Measurements from ENCODE around the gene CARM1.

CARM1 gene

GRCh38 chr19:10870955-10871603 is at the start of gene CARM1:
TSS of gene CARM1 (plus strand) at chr19:10871553. CDS start at chr19:10871703, 150 bp downstream.
- FAIRE-seq (no peak), DNase-seq (ENCODE audit: insufficient read length, low spot score) (peak; percentile 97)
- TF ChIP-seq POLR2A (IDR thresholded peaks at IDR 0.05; ENCODE audit: low read depth, low read length) = no peak

- no peak for TF ChIP-seq POLR2A (IDR thresholded peaks at IDR 0.05; ENCODE audit: low read depth, low read length)
- FAIRE-seq = no peak
Observed at GRCh38 chr19:10823690-10824089, 47.7 kb upstream of the CARM1 start.

DNA sequence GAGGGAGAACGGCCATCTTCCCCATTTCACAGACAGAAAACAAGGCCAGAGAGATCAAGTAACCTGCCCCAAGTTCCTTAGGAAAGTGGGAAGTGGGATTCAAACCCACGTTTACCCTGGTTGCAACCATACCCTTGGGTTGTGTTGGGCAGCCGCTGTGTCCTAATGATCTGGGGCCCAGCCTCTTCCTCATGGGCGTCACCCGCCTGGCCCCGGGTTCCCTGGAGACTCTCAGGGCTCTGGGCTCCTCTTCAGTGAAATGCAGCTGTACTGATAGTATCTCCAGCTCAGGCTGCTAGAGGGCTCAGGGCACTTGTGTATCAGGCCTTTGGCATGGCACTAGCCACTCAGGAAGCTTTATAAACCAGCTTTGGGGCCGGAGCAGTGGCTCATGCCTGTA is 45.1 kb upstream of the CARM1 start:
- DNase-seq (ENCODE audit: insufficient read length, low spot score) = no peak
- TF ChIP-seq POLR2A (IDR thresholded peaks at IDR 0.05; ENCODE audit: low read depth, low read length) = no peak
- FAIRE-seq = no peak

More at GRCh38 chr19:10823690-10824089, 47.7 kb upstream of the CARM1 start:
- DNase-seq (ENCODE audit: insufficient read length, low spot score) = no peak

GRCh38 chr19:10826846-10827245 is 44.5 kb upstream of the CARM1 start:
- TF ChIP-seq POLR2A (IDR thresholded peaks at IDR 0.05; ENCODE audit: low read depth, low read length) = no peak
- no peak for DNase-seq (ENCODE audit: insufficient read length, low spot score)
- FAIRE-seq = no peak

- FAIRE-seq = no peak
- TF ChIP-seq POLR2A (IDR thresholded peaks at IDR 0.05; ENCODE audit: low read depth, low read length) = no peak
- DNase-seq (ENCODE audit: insufficient read length, low spot score) = no peak
Observed at GRCh38 chr19:10828981-10829821, 42.2 kb upstream of the CARM1 start.

GRCh38 chr19:10829967-10830366 is 41.4 kb upstream of the CARM1 start:
- TF ChIP-seq POLR2A (IDR thresholded peaks at IDR 0.05; ENCODE audit: low read depth, low read length) = no peak
- DNase-seq (ENCODE audit: insufficient read length, low spot score) (no peak), FAIRE-seq (no peak)

DNA sequence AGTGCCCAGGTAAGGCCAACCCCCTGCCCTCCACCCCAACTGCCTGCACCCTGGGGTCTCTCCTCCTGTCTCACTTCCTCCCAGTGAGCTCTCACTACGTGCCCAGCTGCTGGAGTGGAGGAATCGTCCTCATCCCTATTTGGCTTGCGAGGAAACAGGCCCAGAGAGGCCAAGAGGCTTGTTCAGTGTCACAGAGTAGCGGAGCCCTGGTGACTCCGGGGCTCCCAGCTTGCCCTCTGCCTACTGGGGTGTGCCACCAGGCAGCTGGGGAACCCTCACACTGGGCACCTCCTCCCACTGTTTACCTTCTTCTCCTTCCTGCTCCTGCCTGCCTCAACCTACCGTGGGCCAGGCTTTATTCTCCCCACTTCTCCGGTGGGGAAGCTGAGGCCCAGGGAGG is 41.0 kb upstream of the CARM1 start:
- DNase-seq (ENCODE audit: insufficient read length, low spot score) = no peak
- no peak for FAIRE-seq
- TF ChIP-seq POLR2A (IDR thresholded peaks at IDR 0.05; ENCODE audit: low read depth, low read length) = no peak

DNA sequence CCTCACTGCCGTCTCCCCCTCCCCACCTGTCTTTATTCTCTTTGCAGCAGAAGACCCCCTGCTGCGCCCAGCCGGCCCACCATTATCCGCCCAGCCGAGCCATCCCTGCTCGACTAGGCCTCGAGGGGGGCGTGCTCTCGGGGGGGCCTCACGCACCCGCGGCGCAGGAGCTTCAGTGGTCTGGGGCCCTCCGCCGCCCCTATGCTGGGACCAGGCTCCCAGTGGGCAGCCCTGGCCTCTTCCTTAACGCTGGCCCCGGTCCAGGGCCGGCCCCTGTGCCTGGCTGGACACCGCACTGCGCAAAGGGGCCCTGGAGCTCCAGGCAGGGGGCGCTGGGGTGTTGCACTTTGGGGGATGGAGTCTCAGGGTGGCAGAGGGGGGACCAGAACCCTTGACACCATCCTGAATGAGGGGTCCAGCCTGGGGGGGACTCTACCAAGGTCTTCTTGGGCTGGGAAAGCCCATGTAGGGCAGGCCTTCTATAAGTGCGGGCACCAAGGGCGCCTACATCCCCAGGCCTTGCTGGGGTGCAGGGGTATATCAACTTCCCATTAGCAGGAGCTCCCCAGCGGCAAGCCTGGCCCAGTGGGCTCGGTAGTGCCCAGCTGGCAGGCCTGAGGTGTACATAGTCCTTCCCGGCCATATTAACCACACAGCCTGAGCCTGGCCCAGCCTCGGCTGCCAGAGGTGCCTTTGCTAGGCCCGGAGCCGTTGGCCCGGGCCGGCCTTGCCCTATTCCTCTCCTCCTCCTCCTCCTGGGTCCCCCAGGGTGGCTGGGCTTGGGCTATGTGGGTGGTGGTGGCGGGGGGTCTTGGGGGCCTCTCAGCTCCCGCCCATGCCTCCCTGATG is 40.2 kb upstream of the CARM1 start:
- no peak for DNase-seq (ENCODE audit: insufficient read length, low spot score)
- TF ChIP-seq POLR2A (IDR thresholded peaks at IDR 0.05; ENCODE audit: low read depth, low read length) = no peak
- no peak for FAIRE-seq

DNA sequence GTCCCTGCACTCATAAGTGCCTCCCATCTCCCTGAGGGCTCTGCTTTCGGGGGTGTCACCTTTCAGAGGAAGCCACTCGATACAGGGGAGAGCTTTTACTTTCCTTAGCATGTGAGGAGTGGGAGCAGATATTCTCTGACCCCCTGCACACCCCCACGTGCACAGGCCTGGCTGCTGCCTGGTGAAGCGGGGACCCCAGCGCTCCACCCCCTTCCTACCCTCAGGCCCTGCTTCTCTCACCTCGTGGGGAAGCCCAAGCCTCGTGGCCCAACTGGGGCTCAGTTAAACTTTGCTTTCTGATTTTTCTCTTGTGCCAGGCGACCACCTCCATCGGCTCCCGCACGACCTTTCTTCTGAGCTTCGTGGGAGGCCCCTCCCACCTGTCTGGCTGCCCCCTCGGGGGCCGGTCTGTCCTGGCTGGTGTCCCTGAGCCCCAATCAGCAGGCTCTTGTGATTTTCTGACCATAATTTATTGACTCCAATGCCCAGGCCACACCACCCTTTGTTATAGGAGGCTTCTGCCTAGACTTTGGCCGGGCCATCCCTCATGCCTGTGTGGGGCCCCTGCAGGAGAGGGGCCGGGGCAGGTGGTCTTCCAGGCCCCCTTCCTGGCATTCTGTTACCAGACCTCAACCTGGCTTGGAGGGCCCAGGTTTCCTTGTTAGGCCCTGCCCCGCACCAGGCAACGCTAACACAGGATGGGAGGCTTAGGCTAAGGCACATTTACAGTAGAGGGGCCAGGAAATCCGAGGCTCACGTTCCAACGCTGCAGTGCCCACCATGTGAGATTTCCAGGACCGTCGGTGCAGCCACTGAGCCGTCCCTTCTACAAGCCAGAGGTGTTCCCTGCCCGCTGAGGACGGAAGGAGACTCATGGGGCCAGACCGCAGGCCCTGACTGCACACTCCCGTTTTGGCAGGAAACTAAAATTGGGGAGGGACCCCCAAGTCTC is 39.1 kb upstream of the CARM1 start:
- DNase-seq (ENCODE audit: insufficient read length, low spot score) (no peak), FAIRE-seq (no peak)
- no peak for TF ChIP-seq POLR2A (IDR thresholded peaks at IDR 0.05; ENCODE audit: low read depth, low read length)

- no peak for DNase-seq (ENCODE audit: insufficient read length, low spot score)
- no peak for TF ChIP-seq POLR2A (IDR thresholded peaks at IDR 0.05; ENCODE audit: low read depth, low read length)
- FAIRE-seq = no peak
Observed at GRCh38 chr19:10832939-10833296, 38.4 kb upstream of the CARM1 start.

DNA sequence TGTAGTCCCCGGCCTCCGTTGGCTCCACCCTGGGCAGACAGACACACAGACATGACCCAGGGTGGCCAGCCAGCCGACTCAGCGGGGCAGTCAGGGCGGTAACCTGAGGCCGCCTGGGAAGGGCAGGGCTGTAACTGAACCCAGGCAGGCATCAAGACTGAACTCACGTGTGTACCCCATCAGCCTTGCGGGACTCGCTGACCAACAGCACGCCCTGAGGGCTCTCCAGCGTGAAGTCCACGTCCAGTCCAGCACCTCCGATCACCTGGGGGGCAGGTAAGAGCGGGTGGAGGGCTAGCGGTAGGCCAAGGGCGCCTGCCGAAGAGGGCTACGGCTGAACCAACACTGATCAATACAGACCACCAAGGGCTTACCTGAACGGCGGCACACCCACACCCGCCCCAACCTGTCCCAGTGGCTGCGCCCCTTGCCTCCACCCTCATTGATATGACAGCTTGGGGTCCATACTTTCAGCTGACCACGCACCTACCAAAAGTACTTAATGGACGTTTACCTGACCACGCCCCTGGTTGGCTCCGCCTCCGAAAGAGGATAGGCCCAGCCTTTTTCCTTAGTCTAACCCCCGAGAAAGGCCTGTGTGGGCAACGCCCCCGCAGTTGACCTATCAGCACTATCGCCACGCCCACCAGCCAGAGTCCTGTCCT is 36.1 kb upstream of the CARM1 start:
- DNase-seq (ENCODE audit: insufficient read length, low spot score) = no peak
- peak; percentile 80 for FAIRE-seq
- TF ChIP-seq POLR2A (IDR thresholded peaks at IDR 0.05; ENCODE audit: low read depth, low read length) = no peak

DNA sequence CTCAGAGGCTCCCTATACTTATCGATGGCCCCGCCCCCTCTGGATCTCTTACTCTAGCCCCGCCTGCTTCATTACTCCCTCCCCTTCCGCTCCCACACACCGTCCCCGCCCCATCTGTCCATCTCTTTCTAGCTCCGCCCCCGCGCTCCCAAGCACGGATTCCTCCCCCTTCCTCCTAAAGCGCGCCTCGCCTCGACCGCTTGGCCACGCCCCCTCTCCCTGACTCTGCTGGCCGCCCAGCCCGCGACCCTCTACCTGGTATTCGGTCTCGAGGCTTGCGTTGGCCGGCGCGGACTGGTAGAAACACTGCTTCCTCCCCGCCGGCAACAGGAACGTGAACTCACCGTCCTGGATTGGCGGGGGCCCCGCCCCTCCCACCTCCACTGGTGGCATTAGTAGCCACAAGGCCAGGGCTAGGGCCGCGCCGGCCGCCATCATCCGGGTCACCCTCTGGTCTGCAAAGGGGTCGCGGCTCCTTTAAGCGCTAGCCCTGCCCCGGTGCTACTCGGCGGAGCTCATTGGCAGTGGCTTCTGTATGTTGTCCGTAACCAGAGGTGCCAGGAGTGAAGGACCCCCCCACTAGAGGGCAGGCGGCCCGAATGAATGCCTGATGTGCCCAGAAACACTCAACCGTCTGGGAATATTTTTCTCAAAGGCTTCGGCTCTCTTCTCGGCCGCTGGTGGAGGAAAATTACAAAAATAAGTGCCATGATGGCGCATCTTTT is 35.4 kb upstream of the CARM1 start, which contains the start of gene TMED1:
TMED1 (minus strand) TSS at position 459 of the 725 bp plus-strand sequence; CDS start at position 438, 21 bp downstream.
- FAIRE-seq = no peak
- DNase-seq (ENCODE audit: insufficient read length, low spot score) = peak; percentile 96
- TF ChIP-seq POLR2A (IDR thresholded peaks at IDR 0.05; ENCODE audit: low read depth, low read length) = peak; percentile 47

Data from H54 (cell line).